HepG2 (cell line): ENCODE data around the gene TARP.

Experiments
- HDAC6 ChIP-seq: fragments of 200-600 bp; sonication (generic); IDR thresholded peaks from 2 replicates; pipeline ENCODE4 v1.7.0; 2017; ENCODE audit warnings: mild to moderate bottlenecking, antibody characterized with exemption, low read length, low read depth
- POLR2AphosphoS2 ChIP-seq: IDR thresholded peaks from 2 replicates; pipeline ENCODE4 v1.6.1; 2011; ENCODE audit warnings: low read depth, low read length, improper control_type of control experiment
- ZNF101 ChIP-seq: sonication (generic); formaldehyde crosslinking; IDR thresholded peaks from 2 replicates; pipeline ENCODE4 v1.4.0; 2020; ENCODE audit warnings: mild to moderate bottlenecking, low read depth, missing genetic modification reagents, borderline replicate concordance
- TF ChIP-seq, protein P1 (sequence below): sonication (generic); formaldehyde crosslinking; IDR thresholded peaks from 2 replicates; pipeline ENCODE4 v1.5.0; 2020; ENCODE audit warnings: mild to moderate bottlenecking, missing genetic modification reagents, moderate library complexity
- TF ChIP-seq, protein P2 (sequence below), 2 experiments: fragments of 450-650 bp in 1 of 2; sonication (generic) in 1 of 2; formaldehyde crosslinking in 1 of 2; IDR thresholded peaks; 2 replicates each; pipeline versions ENCODE4 v1.6.1 to v1.8.0; 2016 to 2022; ENCODE audit warnings: antibody characterized with exemption in 1 of 2, mild to moderate bottlenecking in 1 of 2, missing genetic modification reagents in 1 of 2

DNA sequence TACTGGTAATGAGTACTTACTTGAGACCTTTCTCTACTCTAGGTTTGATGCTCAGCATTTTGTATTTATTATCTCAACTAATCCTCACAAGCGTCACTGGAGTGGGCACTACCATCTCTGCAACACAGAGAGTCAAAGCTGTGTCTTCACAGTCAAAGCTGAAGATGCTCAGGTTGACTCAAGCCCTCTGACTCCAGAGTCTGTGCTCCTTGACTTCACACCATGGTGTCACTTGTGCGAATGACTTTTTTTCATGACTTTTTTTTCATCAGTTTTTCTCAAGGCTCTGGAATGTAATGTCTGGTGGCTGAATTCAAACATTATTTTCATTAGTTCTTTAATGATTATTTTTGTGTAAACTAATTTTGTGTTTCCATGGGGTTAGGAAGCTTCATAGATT lies 30.4 kb upstream of the TARP start:
- no peak for TF ChIP-seq POLR2AphosphoS2
- TF ChIP-seq, protein P1, sequence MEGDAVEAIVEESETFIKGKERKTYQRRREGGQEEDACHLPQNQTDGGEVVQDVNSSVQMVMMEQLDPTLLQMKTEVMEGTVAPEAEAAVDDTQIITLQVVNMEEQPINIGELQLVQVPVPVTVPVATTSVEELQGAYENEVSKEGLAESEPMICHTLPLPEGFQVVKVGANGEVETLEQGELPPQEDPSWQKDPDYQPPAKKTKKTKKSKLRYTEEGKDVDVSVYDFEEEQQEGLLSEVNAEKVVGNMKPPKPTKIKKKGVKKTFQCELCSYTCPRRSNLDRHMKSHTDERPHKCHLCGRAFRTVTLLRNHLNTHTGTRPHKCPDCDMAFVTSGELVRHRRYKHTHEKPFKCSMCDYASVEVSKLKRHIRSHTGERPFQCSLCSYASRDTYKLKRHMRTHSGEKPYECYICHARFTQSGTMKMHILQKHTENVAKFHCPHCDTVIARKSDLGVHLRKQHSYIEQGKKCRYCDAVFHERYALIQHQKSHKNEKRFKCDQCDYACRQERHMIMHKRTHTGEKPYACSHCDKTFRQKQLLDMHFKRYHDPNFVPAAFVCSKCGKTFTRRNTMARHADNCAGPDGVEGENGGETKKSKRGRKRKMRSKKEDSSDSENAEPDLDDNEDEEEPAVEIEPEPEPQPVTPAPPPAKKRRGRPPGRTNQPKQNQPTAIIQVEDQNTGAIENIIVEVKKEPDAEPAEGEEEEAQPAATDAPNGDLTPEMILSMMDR (CRISPR knock-in tag), result no peak
- TF ChIP-seq, protein P2, sequence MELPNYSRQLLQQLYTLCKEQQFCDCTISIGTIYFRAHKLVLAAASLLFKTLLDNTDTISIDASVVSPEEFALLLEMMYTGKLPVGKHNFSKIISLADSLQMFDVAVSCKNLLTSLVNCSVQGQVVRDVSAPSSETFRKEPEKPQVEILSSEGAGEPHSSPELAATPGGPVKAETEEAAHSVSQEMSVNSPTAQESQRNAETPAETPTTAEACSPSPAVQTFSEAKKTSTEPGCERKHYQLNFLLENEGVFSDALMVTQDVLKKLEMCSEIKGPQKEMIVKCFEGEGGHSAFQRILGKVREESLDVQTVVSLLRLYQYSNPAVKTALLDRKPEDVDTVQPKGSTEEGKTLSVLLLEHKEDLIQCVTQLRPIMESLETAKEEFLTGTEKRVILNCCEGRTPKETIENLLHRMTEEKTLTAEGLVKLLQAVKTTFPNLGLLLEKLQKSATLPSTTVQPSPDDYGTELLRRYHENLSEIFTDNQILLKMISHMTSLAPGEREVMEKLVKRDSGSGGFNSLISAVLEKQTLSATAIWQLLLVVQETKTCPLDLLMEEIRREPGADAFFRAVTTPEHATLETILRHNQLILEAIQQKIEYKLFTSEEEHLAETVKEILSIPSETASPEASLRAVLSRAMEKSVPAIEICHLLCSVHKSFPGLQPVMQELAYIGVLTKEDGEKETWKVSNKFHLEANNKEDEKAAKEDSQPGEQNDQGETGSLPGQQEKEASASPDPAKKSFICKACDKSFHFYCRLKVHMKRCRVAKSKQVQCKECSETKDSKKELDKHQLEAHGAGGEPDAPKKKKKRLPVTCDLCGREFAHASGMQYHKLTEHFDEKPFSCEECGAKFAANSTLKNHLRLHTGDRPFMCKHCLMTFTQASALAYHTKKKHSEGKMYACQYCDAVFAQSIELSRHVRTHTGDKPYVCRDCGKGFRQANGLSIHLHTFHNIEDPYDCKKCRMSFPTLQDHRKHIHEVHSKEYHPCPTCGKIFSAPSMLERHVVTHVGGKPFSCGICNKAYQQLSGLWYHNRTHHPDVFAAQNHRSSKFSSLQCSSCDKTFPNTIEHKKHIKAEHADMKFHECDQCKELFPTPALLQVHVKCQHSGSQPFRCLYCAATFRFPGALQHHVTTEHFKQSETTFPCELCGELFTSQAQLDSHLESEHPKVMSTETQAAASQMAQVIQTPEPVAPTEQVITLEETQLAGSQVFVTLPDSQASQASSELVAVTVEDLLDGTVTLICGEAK (IDR thresholded peaks at IDR 0.05), result no peak
- TF ChIP-seq, protein P2 (CRISPR knock-in tag; IDR thresholded peaks at IDR 0.05), result no peak
- TF ChIP-seq ZNF101 (CRISPR knock-in tag), result no peak
- TF ChIP-seq HDAC6, result no peak
